Liver (tissue), 9 donors: ENCODE data around the gene NFIA. TPM values are rescaled to one million over a fixed set of nuclear protein-coding genes. Genes with fewer than 3 reads are reported as not detected.
A peak's percentile ranks its signal among the peaks of the same experiment; 100 is the strongest.

Source experiments
- DNase-seq: peaks from one replicate; pipeline ENCODE4 v3.0.0-alpha.2; 2017; ENCODE audit warnings: low spot score
- H3K27ac ChIP-seq, 2 donors: one replicate each; pipeline ENCODE4 v1.7.0; 2013; ENCODE audit warnings: inconsistent platforms in 2 of 2, low read length in 2 of 2, control low read depth in 1 of 2, low read depth in 1 of 2, mild to moderate bottlenecking in 1 of 2
- H3K27me3 ChIP-seq, 4 donors: one replicate each; pipeline versions ENCODE4 v1.6.1 to v1.7.0; 2013; ENCODE audit warnings: low read length in 3 of 4, inconsistent platforms in 1 of 4, mild to moderate bottlenecking in 1 of 4, moderate library complexity in 1 of 4; ENCODE audit not compliant: control insufficient read depth in 4 of 4, insufficient read depth in 4 of 4
- H3K36me3 ChIP-seq, 4 donors: one replicate each; pipeline versions ENCODE4 v1.6.1 to v1.7.0; 2013; ENCODE audit warnings: low read length in 3 of 4, mild to moderate bottlenecking in 3 of 4, low read depth in 1 of 4, moderate library complexity in 1 of 4; ENCODE audit not compliant: control insufficient read depth in 4 of 4, insufficient read depth in 3 of 4
- H3K4me1 ChIP-seq, 4 donors: one replicate each; pipeline versions ENCODE4 v1.6.1 to v1.7.0; 2013; ENCODE audit warnings: low read length in 3 of 4, mild to moderate bottlenecking in 3 of 4, moderate library complexity in 1 of 4; ENCODE audit not compliant: control insufficient read depth in 4 of 4, insufficient read depth in 4 of 4
- H3K4me3 ChIP-seq, 3 donors: one replicate each; pipeline versions ENCODE4 v1.6.1 to v1.7.0; 2013; ENCODE audit warnings: low read length in 3 of 3, control low read depth in 1 of 3, low read depth in 1 of 3, mild to moderate bottlenecking in 1 of 3
- H3K9ac ChIP-seq, 2 donors: one replicate each; pipeline ENCODE4 v1.7.0; 2013; ENCODE audit warnings: low read length in 2 of 2, mild to moderate bottlenecking in 2 of 2, moderate library complexity in 2 of 2, control low read depth in 1 of 2, low read depth in 1 of 2
- H3K9me3 ChIP-seq, 4 donors: one replicate each; pipeline versions ENCODE4 v1.6.1 to v1.7.0; 2013; ENCODE audit warnings: low read length in 3 of 4; ENCODE audit not compliant: control insufficient read depth in 4 of 4
- FOXA1 ChIP-seq: IDR thresholded peaks from 2 replicates; pipeline ENCODE4 v1.6.1; 2016; ENCODE audit warnings: antibody characterized with exemption
- FOXA2 ChIP-seq: IDR thresholded peaks from 2 replicates; pipeline ENCODE4 v1.6.1; 2016; ENCODE audit warnings: antibody characterized with exemption
- GABPA ChIP-seq, 2 donors: IDR thresholded peaks in 1 of 2; conservative IDR thresholded peaks in 1 of 2; 2 replicates each; pipeline ENCODE4 v1.6.1; 2016; ENCODE audit warnings: antibody characterized with exemption in 2 of 2, mild to moderate bottlenecking in 1 of 2, moderate library complexity in 1 of 2
- HNF4A ChIP-seq, 2 donors: conservative IDR thresholded peaks; 2 replicates each; pipeline ENCODE4 v1.6.1; 2016; ENCODE audit warnings: antibody characterized with exemption in 2 of 2, mild to moderate bottlenecking in 2 of 2
- HNF4G ChIP-seq: IDR thresholded peaks from 2 replicates; pipeline ENCODE4 v1.6.1; 2016; ENCODE audit warnings: antibody characterized with exemption
- NR2F2 ChIP-seq: IDR thresholded peaks from 2 replicates; pipeline ENCODE4 v1.6.1; 2016; ENCODE audit warnings: antibody characterized with exemption
- RAD21 ChIP-seq, 2 donors: IDR thresholded peaks; 2 replicates each; pipeline ENCODE4 v1.6.1; 2016; ENCODE audit warnings: antibody characterized with exemption in 2 of 2, mild to moderate bottlenecking in 2 of 2
- RXRA ChIP-seq, 2 donors: IDR thresholded peaks; 2 replicates each; pipeline ENCODE4 v1.6.1; 2017 to 2018; ENCODE audit warnings: antibody characterized with exemption in 2 of 2, mild to moderate bottlenecking in 1 of 2
- SP1 ChIP-seq: IDR thresholded peaks from 2 replicates; pipeline ENCODE4 v1.6.1; 2018; ENCODE audit warnings: antibody characterized with exemption, mild to moderate bottlenecking
- TAF1 ChIP-seq: conservative IDR thresholded peaks from 2 replicates; pipeline ENCODE4 v1.6.1; 2016; ENCODE audit warnings: antibody characterized with exemption, mild to moderate bottlenecking
- YY1 ChIP-seq: IDR thresholded peaks from 2 replicates; pipeline ENCODE4 v1.6.1; 2016; ENCODE audit warnings: antibody characterized with exemption, mild to moderate bottlenecking
- WGBS: extraction: QIAGEN DNeasy Blood & Tissue Kit; methylation state at CpG from one replicate; pipeline ENCODE4 v1.1.7; 2013; 5-methylcytosine and 5-hydroxymethylcytosine counted together
- polyA plus RNA-seq, 2 donors: library from polyadenylated mRNA; stranded (reverse) in 1 of 2; unstranded in 1 of 2; fragments of 200-250 nt in 1 of 2; fragments of >200 nt in 1 of 2; fragmentation: Nextera tagmentation in 1 of 2; extraction: Ambion mirVana in 1 of 2; gene quantifications; one replicate each; pipeline versions ENCODE4 v1.2.1 to v1.2.3, GENCODE V29; 2013 to 2015
- total RNA-seq, 2 donors: library from RNA; depleted of rRNA; stranded (reverse); fragments of >200 nt; gene quantifications; one replicate each; pipeline ENCODE4 v1.2.3, GENCODE V29; 2014
- TF ChIP-seq, protein P1 (sequence below): IDR thresholded peaks from 2 replicates; pipeline ENCODE4 v1.6.1; 2016; ENCODE audit warnings: antibody characterized with exemption, mild to moderate bottlenecking
- TF ChIP-seq, protein P2 (sequence below): fragments of 150-350 bp; IDR thresholded peaks from 2 replicates; pipeline ENCODE4 v1.5.1; 2017; ENCODE audit warnings: improper control_type of control experiment, low read depth, low read length; ENCODE audit not compliant: missing input control
- TF ChIP-seq, protein P3 (sequence below): IDR thresholded peaks from 2 replicates; pipeline ENCODE4 v1.6.1; 2016; ENCODE audit warnings: antibody characterized with exemption
- TF ChIP-seq, protein P4 (sequence below): IDR thresholded peaks from 2 replicates; pipeline ENCODE4 v1.6.1; 2016; ENCODE audit warnings: antibody characterized with exemption
- TF ChIP-seq, protein P5 (sequence below): IDR thresholded peaks from 2 replicates; pipeline ENCODE4 v1.6.1; 2016; ENCODE audit warnings: antibody characterized with exemption
- donor health status: healthy.
- donor health status: healthy.
- donor health status: healthy.
- donor health status: healthy.
- donor health status: healthy.

Gene NFIA
- total and polyA plus RNA-seq, 4 donors = 6.8 to 53.7 (median 22.2) TPM

DNA sequence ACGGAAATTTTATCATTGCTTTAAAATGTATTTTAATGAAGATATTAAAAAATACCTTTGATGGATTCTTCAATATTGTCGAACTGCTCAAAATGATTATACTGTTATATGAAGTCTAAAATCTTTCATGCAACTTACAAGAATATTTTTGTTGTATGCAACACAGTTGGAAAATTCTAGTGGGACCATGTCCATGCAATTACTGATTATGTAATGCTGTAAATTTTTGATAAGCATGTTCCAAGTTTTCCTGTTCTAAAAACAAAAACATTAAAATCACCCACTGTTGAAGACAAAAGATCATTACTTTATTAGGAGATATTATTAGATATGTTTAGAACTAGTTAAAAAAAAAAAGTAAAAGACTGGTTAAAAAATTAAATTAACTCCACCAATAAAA lies 132.8 kb downstream of the NFIA start:
- Histone ChIP-seq H3K4me3 (no peak overlapping the region), H3K9ac (peak overlapping the region in 1 of 2 donors; percentile 54), H3K27me3 (no peaks in the 10 kb centered on the region), H3K9me3 (no peaks in the 10 kb centered on the region), H3K36me3 (no peaks in the 10 kb centered on the region), H3K27ac (peak overlapping the region; percentile 89 to 93), H3K4me1 (peaks cover 9 to 39% (median 25%) of the 10 kb centered on the region in 4 donors)
- DNase-seq = no peak
- WGBS = 85% methylated on average over 2 of the region's 2 CpGs
- TF ChIP-seq, protein P1, sequence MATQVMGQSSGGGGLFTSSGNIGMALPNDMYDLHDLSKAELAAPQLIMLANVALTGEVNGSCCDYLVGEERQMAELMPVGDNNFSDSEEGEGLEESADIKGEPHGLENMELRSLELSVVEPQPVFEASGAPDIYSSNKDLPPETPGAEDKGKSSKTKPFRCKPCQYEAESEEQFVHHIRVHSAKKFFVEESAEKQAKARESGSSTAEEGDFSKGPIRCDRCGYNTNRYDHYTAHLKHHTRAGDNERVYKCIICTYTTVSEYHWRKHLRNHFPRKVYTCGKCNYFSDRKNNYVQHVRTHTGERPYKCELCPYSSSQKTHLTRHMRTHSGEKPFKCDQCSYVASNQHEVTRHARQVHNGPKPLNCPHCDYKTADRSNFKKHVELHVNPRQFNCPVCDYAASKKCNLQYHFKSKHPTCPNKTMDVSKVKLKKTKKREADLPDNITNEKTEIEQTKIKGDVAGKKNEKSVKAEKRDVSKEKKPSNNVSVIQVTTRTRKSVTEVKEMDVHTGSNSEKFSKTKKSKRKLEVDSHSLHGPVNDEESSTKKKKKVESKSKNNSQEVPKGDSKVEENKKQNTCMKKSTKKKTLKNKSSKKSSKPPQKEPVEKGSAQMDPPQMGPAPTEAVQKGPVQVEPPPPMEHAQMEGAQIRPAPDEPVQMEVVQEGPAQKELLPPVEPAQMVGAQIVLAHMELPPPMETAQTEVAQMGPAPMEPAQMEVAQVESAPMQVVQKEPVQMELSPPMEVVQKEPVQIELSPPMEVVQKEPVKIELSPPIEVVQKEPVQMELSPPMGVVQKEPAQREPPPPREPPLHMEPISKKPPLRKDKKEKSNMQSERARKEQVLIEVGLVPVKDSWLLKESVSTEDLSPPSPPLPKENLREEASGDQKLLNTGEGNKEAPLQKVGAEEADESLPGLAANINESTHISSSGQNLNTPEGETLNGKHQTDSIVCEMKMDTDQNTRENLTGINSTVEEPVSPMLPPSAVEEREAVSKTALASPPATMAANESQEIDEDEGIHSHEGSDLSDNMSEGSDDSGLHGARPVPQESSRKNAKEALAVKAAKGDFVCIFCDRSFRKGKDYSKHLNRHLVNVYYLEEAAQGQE = no peak
- TF ChIP-seq YY1 = no peak
- TF ChIP-seq, protein P2, sequence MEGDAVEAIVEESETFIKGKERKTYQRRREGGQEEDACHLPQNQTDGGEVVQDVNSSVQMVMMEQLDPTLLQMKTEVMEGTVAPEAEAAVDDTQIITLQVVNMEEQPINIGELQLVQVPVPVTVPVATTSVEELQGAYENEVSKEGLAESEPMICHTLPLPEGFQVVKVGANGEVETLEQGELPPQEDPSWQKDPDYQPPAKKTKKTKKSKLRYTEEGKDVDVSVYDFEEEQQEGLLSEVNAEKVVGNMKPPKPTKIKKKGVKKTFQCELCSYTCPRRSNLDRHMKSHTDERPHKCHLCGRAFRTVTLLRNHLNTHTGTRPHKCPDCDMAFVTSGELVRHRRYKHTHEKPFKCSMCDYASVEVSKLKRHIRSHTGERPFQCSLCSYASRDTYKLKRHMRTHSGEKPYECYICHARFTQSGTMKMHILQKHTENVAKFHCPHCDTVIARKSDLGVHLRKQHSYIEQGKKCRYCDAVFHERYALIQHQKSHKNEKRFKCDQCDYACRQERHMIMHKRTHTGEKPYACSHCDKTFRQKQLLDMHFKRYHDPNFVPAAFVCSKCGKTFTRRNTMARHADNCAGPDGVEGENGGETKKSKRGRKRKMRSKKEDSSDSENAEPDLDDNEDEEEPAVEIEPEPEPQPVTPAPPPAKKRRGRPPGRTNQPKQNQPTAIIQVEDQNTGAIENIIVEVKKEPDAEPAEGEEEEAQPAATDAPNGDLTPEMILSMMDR = no peak
- no peak for TF ChIP-seq RXRA (IDR thresholded peaks at IDR 0.05)
- TF ChIP-seq, protein P3, sequence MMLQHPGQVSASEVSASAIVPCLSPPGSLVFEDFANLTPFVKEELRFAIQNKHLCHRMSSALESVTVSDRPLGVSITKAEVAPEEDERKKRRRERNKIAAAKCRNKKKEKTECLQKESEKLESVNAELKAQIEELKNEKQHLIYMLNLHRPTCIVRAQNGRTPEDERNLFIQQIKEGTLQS = no peak
- no peak for TF ChIP-seq FOXA1
- TF ChIP-seq NR2F2 = no peak
- no peak for TF ChIP-seq RAD21 (IDR thresholded peaks at IDR 0.05)

DNA sequence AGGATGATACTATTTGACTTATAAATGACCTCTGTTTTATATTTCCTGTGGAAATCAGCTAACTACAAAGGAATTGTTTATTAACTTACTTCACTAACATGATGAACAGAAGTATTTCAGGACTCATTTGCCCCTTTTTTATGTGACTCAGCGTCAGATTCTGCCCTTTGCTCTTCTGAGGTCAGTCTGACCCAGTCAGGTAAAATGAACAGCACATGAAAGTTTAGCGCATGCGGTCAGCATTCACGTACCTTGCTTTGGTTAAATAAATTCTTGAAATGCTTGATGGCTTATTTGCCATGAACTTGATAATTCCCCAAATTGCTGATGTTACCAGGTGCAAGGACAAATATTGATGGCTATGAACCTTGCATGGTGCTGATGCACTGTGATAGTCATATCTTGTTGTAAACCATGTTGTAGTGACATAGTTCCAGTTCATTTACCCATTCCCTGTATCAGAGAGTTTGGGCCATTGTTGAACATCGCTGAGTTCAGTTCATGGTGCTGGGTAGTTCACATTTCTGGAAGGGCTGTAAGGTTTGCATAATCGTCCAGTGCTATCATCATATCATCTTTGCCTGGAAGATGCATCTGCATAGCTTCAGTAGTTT lies 133.4 kb downstream of the NFIA start:
- WGBS = 34% methylated on average over 6 of the region's 6 CpGs
- H3K27ac ChIP-seq = peak overlapping the region; percentile 89 to 93
- DNase-seq = no peak
- no peak overlapping the region for H3K9ac ChIP-seq
- no peaks in the 10 kb centered on the region for H3K36me3 ChIP-seq
- H3K9me3 ChIP-seq = no peaks in the 10 kb centered on the region
- no peak overlapping the region for H3K4me3 ChIP-seq
- no peaks in the 10 kb centered on the region for H3K27me3 ChIP-seq
- H3K4me1 ChIP-seq = peaks cover 8 to 40% (median 25%) of the 10 kb centered on the region in 4 donors
- TF ChIP-seq YY1 = peak; percentile 63
- TF ChIP-seq HNF4A (conservative IDR thresholded peaks at IDR 0.05) = peak; percentile 90 to 94
- peak; percentile 47 to 54 for TF ChIP-seq RAD21 (IDR thresholded peaks at IDR 0.05)
- peak; percentile 87 to 92 for TF ChIP-seq RXRA (IDR thresholded peaks at IDR 0.05)
- peak; percentile 69 for TF ChIP-seq HNF4G
- TF ChIP-seq TAF1 = no peak
- TF ChIP-seq, protein P3 = peak; percentile 67
- TF ChIP-seq FOXA2 = no peak
- TF ChIP-seq, protein P4, sequence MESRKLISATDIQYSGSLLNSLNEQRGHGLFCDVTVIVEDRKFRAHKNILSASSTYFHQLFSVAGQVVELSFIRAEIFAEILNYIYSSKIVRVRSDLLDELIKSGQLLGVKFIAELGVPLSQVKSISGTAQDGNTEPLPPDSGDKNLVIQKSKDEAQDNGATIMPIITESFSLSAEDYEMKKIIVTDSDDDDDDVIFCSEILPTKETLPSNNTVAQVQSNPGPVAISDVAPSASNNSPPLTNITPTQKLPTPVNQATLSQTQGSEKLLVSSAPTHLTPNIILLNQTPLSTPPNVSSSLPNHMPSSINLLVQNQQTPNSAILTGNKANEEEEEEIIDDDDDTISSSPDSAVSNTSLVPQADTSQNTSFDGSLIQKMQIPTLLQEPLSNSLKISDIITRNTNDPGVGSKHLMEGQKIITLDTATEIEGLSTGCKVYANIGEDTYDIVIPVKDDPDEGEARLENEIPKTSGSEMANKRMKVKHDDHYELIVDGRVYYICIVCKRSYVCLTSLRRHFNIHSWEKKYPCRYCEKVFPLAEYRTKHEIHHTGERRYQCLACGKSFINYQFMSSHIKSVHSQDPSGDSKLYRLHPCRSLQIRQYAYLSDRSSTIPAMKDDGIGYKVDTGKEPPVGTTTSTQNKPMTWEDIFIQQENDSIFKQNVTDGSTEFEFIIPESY = no peak
- TF ChIP-seq, protein P5, sequence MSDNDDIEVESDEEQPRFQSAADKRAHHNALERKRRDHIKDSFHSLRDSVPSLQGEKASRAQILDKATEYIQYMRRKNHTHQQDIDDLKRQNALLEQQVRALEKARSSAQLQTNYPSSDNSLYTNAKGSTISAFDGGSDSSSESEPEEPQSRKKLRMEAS = peak; percentile 88
- TF ChIP-seq FOXA1 = peak; percentile 3
- TF ChIP-seq NR2F2 = peak; percentile 17
- TF ChIP-seq, protein P2 = no peak
- no peak for TF ChIP-seq GABPA (IDR thresholded peaks at IDR 0.05 in 1 of 2, conservative IDR thresholded peaks at IDR 0.05 in 1 of 2)
- TF ChIP-seq SP1 = peak; percentile 82
- TF ChIP-seq, protein P1 = peak; percentile 59
